ENCODE data around the gene NECAB2. TPM values are rescaled to one million over a fixed set of nuclear protein-coding genes. Genes with fewer than 3 reads are reported as not detected.

NECAB2 gene
- total and polyA plus RNA-seq, 7 donors: 0.04 to 0.13 (median 0.09) TPM; not detected in 4

DNA sequence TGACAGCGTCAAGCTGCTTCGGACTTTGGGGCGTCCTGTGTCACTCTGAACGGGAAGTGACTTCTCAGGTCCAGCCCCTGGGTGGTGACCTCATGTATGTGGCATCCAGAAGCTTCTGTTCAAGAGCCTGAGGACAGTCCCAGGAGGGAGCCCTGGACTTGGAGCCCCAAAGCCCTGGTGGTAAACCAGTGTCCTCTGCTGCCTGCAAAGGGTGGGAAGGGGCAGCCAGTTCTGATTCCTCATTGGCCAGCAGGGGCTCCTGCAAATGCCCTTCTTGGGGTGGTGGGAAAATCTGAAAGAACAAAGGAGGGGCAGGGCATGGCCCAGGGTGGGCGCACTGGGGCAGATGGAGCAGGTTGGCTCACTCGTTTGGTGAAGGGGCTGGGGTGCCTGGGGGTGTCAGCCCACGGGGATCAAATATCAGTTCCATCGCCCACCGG lies 13.4 kb upstream of the NECAB2 start:
- DNase-seq (peak; percentile 59 to 75), ATAC-seq (peak; percentile 34 to 53 (median 45))
- H3K4me3 ChIP-seq: peak overlapping the region; percentile 78
- intact Hi-C loops (cut with DNase I): loop anchor here (5.0 to 10.0 kb wide), 3 partner anchors 108 to 230 kb away; partner anchors contain the start of gene TAF1C (in 1 of the 2)
- WGBS, 3 donors: 48 to 52% (median 52%) methylated on average over 9 of the region's 9 CpGs
- peaks cover 2 to 24% of the 10 kb centered on the region in 2 donors for H3K36me3 ChIP-seq (ENCODE audit: insufficient read depth in 1 of 2, low read depth in 1 of 2)
- H3K4me1 ChIP-seq: peaks cover 29% of the 10 kb centered on the region
- H3K9me3 ChIP-seq: no peaks in the 10 kb centered on the region
- H3K27me3 ChIP-seq (ENCODE audit: insufficient read depth in 3 of 3, low read length in 2 of 3): no peaks in the 10 kb centered on the region
- peak overlapping the region; percentile 96 for H3K27ac ChIP-seq
- TF ChIP-seq, protein P1, sequence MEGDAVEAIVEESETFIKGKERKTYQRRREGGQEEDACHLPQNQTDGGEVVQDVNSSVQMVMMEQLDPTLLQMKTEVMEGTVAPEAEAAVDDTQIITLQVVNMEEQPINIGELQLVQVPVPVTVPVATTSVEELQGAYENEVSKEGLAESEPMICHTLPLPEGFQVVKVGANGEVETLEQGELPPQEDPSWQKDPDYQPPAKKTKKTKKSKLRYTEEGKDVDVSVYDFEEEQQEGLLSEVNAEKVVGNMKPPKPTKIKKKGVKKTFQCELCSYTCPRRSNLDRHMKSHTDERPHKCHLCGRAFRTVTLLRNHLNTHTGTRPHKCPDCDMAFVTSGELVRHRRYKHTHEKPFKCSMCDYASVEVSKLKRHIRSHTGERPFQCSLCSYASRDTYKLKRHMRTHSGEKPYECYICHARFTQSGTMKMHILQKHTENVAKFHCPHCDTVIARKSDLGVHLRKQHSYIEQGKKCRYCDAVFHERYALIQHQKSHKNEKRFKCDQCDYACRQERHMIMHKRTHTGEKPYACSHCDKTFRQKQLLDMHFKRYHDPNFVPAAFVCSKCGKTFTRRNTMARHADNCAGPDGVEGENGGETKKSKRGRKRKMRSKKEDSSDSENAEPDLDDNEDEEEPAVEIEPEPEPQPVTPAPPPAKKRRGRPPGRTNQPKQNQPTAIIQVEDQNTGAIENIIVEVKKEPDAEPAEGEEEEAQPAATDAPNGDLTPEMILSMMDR (IDR thresholded peaks at IDR 0.05): no peak

DNA sequence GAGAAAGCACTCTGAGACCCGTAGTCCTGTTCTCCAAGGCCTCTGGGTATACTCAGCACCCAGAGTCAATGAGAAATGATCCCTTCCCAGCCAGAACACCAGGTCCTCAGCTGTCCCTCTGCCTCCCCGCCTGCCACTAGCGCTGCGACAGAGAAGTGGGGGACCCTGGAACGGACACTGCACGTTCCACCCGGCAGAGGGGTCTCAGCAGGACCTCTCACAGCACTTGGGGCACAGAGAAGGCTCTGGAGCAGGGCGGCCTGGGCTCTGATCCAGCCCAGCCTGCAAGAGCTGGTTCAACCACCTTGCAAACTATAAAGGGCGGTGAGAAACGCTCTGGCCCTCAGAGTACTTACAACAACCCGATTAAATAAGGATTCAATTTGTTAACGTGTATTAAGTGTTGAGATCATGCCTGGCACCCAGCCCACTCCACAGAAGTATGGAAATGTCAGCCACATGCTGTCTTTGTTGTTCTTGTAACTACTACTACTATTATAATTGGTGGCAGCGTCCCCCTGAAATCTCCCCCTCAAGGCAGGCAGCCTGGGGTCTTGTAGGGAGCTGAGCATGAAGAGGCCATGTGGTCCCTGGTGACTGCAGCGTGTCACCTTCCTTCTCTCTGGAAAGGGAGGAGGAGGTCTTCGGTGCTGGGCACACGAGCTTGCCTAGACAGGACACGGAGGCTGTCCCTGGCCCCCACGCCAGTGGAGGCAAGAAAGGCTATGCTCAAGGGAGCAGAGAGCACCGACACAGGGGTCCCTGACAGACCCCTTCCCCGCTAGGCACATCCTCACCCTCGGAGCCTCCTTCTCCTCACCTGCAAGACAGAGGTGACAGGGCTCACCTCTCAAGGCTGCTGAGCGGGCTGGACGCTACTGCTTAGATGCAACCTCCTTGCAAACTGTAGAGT lies 12.6 kb upstream of the NECAB2 start:
- intact Hi-C loops (cut with DNase I): loop anchor here (5.0 to 10.0 kb wide), 3 partner anchors 107 to 229 kb away; partner anchors contain the start of gene TAF1C (in 1 of the 2)
- TF ChIP-seq, protein P1 (IDR thresholded peaks at IDR 0.05): no peak
- H3K4me1 ChIP-seq: peaks cover 29% of the 10 kb centered on the region
- DNase-seq: no peak
- H3K9me3 ChIP-seq: no peaks in the 10 kb centered on the region
- peaks cover 4 to 32% of the 10 kb centered on the region in 2 donors for H3K36me3 ChIP-seq (ENCODE audit: insufficient read depth in 1 of 2, low read depth in 1 of 2)
- H3K4me3 ChIP-seq: peak overlapping the region; percentile 78
- H3K27ac ChIP-seq: peak overlapping the region; percentile 96
- WGBS, 3 donors: 72% methylated on average over 22 to 23 of the region's 23 CpGs
- no peak for ATAC-seq
- no peaks in the 10 kb centered on the region for H3K27me3 ChIP-seq (ENCODE audit: insufficient read depth in 3 of 3, low read length in 2 of 3)

DNA sequence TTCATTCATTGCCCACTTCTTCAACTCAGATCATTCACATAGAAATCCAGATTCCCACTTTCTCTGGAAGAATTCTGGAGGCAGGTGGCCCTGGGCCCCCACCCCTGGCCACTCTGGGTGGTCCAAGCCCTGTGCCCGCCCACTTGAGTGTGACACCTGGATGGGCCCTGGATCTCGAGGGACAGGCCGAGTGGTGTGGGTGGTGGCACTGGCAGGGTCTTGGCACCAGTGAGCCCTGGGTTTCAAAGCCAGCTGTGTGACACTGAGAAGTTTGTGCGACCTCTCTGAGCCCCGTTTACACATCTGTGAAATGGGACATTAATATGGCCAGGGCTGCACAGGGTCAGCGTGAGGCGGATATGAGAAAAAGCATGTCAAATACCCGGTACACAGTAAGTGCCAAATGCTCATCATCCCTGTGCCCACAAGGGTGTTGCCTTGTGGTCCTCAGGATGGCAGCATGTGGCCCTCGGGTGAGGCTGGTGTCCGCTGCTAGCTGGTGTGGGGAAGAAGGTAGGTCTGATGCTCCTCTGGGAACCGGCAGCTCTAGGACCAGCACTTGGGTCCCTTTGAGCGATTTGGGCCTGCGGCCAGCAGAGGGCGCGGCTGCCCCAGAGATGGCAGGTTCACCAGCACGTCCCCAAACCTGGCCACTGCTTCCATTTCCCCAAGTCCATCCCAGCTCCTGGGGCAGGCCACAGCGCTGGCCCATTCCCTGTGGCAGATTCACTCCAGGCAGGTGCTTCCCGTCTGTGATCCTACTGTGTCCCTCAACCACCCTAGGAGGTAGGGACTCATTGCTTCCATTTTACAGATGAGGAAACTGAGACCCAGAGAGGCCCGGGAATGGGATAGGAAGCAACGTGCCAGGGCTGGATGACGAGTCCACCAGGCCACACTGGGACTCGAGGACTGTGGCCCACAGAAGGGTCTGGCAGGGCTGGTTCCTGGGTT lies 11.4 kb upstream of the NECAB2 start:
- Histone ChIP-seq H3K27ac (peak overlapping the region; percentile 5), H3K27me3 (ENCODE audit: insufficient read depth in 3 of 3, low read length in 2 of 3) (no peaks in the 10 kb centered on the region), H3K36me3 (ENCODE audit: insufficient read depth in 1 of 2, low read depth in 1 of 2) (peaks cover 6 to 44% of the 10 kb centered on the region in 2 donors), H3K9me3 (no peaks in the 10 kb centered on the region), H3K4me1 (peaks cover 29% of the 10 kb centered on the region), H3K4me3 (no peak overlapping the region)
- no peak for ATAC-seq
- intact Hi-C loops (cut with DNase I): loop anchor here (5.0 to 10.0 kb wide), 3 partner anchors 106 to 228 kb away; partner anchors contain the start of gene TAF1C (in 1 of the 2)
- WGBS, 3 donors: 48 to 56% (median 55%) methylated on average over 22 of the region's 22 CpGs
- TF ChIP-seq, protein P1 (IDR thresholded peaks at IDR 0.05): peak; percentile 61
- peak; percentile 81 to 85 for DNase-seq

DNA sequence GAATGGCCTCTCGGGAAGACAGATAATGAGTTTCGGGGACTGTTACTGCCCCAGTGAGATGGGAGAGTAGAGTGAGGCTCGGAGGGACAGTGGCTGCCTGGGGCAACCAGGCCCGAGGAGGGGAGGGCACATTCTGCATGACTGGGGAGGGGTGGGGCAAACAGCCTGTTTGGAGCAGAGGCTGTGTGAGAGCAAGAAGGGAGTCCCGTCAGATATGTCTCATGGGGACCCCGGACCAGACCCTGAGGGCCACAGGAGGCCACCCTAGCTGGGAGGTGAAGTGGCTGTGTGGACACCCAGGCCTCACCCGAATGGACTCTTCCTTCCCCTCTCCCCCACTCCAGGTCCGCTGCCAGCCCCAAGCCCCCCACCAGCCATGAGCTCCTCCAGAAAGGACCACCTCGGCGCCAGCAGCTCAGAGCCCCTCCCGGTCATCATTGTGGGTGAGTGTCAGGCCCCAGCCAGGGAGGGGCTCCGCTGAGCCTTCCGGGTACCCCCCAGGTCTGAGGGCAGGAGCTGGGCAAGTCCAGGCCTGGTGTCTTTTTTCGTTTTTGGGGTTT lies 10.7 kb upstream of the NECAB2 start:
- TF ChIP-seq, protein P1 (IDR thresholded peaks at IDR 0.05): no peak
- no peak for ATAC-seq
- intact Hi-C loops (cut with DNase I): loop anchor here (5.0 to 10.0 kb wide), 3 partner anchors 105 to 227 kb away; partner anchors contain the start of gene TAF1C (in 1 of the 2)
- no peak for DNase-seq
- Histone ChIP-seq H3K27me3 (ENCODE audit: insufficient read depth in 3 of 3, low read length in 2 of 3) (no peaks in the 10 kb centered on the region), H3K9me3 (no peaks in the 10 kb centered on the region), H3K4me1 (peaks cover 26% of the 10 kb centered on the region), H3K4me3 (no peak overlapping the region), H3K27ac (peak overlapping the region; percentile 5), H3K36me3 (ENCODE audit: insufficient read depth in 1 of 2, low read depth in 1 of 2) (peaks cover 7 to 51% of the 10 kb centered on the region in 2 donors)
- WGBS, 3 donors: 88 to 95% (median 89%) methylated on average over 14 of the region's 14 CpGs
